T-helper 1 cell treated with Interleukin-12 subunit alpha and Interleukin-12 subunit beta and Interleukin-4 antibody, amounts not matched to agents 30 ng/mL and 1 ng/mL, for 36 hours (primary cell): ENCODE data around the gene GAB2. TPM values are rescaled to one million over a fixed set of nuclear protein-coding genes. Genes with fewer than 3 reads are reported as not detected.
"Not testable (repeated sequence)": the region's sequence is repeated elsewhere in the genome, so short reads cannot be mapped to it uniquely, and the experiment has no call there.

Experiments used
- intact Hi-C: fragments of 100-400 bp; cut with micrococcal nuclease; formaldehyde crosslinking; loops from one replicate; pipeline ENCODE4 v1.15.1; 2024
- total RNA-seq: library from RNA; stranded (reverse); gene quantifications from 2 replicates; pipeline ENCODE4 v1.2.3, GENCODE V29; 2022

Gene GAB2
- total RNA-seq, 1 donor from 2014 or later: 50.6 TPM

DNA sequence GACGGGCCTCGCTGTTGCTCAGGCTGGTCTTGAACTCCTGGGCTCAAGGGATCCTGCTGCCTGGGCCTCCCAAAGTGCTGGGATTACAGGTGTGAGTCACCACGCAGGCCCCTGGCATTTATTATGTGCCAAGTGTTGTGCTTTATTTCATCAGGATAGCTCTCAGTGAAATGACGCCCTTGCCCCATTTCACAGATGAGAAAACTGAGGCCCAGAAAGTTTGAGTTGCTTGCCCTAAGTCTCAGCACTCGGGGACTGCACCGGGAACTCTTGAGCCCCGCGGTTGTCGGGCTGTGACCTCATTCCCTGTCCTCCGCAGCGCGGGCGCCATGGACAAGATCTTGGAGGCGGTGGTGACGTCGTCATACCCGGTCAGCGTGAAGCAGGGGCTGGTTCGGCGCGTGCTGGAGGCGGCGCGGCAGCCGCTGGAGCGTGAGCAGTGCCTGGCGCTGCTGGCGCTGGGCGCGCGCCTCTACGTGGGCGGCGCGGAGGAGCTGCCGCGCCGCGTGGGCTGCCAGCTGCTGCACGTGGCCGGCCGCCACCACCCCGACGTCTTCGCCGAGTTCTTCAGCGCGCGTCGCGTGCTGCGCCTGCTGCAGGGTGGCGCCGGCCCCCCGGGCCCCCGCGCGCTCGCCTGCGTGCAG is 221.6 kb downstream of the GAB2 start:
- intact Hi-C loops: no loop called here

- intact Hi-C loops: no loop called here
These were observed 223.1 kb downstream of the GAB2 start for GRCh38 chr11:78194490-78194889.

GRCh38 chr11:78193806-78194205 is 223.8 kb downstream of the GAB2 start:
- intact Hi-C loops: loop anchor here (1.0 kb wide), 1 partner anchor 7 kb away; no protein-coding TSS in a partner anchor

- intact Hi-C loops: loop anchor here (1.0 kb wide), 1 partner anchor 8 kb away; no protein-coding TSS in a partner anchor
These were observed 224.7 kb downstream of the GAB2 start for GRCh38 chr11:78192911-78193351.

DNA sequence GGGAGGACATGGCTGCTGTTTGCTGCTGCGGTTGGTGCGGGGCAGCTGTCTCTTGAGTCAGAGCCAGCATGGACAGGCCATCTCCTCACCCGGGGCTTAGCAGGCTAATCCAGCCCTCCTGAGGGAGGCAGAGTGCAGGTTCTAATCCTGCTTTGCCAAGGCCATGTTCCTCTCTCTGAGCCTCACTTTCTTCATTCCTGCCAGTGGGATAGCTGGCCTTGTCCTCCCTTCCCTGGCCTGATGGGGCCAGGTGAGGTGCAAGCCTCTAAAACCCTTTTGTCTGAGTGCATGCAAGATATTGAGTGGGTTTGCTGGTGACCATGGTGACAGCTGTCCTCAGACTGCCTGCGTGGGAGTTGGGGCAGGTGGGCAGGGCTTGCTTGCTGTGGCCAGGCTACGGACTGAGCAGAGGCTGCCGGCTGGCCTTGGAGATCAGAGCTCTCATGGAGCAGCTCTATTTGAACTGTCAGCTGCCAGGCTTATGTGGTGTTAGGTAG is 225.3 kb downstream of the GAB2 start:
- intact Hi-C loops: no loop called here

DNA sequence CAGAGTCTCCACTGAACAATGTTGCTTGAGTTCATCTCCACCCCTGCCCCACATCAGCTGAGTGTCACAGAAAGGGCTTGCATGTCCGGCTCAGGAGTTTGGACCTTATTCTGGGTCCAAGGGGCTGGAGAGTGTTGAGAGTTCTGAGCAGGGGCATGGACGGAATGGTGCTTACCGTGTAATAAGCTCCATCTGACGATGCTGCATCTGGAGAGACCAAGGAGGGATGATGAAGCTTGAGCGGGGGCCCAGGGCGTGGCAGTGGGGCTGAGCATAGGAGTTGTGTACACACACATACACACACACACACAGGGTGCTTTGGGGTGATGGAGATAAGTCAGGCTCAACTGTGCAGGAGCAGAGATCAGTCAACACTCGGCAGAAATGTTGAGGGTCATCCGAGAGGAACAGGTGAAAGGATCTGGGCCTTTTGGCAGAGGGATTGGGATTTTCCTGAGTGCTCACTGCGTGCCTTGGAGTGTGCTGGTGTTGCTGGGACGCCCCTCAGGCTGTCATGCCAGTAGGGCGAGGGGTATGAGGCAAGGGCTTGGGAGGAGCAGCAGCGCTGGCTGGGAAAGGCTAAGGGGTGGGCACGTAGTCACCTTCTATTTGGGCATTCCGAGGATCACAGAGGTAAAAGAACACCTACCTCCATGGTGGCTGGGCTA is 226.6 kb downstream of the GAB2 start:
- intact Hi-C loops: no loop called here

- intact Hi-C loops: no loop called here
These were observed 227.2 kb downstream of the GAB2 start for GRCh38 chr11:78190374-78190773.

GRCh38 chr11:78189851-78190250 is 227.8 kb downstream of the GAB2 start:
- intact Hi-C loops: loop anchor here (2.0 to 5.0 kb wide), 3 partner anchors 98 to 601 kb away; partner anchors contain the start of genes AQP11 and CLNS1A

DNA sequence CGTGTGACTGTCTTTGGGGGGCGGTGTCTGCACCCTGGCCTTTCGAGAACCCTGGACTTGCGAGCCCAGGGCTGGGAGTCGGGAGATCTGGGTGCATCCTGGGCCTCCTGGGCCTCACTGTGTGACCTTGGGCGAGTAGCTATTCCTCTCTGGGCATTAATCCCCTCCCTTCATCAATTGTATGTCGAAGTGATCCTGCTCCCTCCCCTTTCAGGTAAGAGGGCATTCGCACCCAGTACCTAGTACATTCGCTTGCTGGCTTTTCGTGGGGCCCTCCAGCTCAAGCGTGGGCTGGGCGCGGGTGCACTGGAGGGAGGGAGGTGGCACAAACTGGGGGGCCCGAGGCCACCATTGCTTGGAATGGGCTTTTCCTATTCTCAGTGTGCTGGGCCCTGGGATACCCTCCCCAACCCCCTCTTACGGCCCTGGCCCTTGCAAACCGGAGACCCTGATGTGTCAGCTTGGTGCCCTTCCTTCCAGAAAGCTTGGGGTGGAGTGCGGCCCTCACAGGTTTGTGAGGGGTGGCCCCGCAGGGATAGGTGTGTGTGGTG is 228.4 kb downstream of the GAB2 start:
- intact Hi-C loops: loop anchor here (2.0 to 5.0 kb wide), 3 partner anchors 97 to 600 kb away; partner anchors contain the start of genes AQP11 and CLNS1A

DNA sequence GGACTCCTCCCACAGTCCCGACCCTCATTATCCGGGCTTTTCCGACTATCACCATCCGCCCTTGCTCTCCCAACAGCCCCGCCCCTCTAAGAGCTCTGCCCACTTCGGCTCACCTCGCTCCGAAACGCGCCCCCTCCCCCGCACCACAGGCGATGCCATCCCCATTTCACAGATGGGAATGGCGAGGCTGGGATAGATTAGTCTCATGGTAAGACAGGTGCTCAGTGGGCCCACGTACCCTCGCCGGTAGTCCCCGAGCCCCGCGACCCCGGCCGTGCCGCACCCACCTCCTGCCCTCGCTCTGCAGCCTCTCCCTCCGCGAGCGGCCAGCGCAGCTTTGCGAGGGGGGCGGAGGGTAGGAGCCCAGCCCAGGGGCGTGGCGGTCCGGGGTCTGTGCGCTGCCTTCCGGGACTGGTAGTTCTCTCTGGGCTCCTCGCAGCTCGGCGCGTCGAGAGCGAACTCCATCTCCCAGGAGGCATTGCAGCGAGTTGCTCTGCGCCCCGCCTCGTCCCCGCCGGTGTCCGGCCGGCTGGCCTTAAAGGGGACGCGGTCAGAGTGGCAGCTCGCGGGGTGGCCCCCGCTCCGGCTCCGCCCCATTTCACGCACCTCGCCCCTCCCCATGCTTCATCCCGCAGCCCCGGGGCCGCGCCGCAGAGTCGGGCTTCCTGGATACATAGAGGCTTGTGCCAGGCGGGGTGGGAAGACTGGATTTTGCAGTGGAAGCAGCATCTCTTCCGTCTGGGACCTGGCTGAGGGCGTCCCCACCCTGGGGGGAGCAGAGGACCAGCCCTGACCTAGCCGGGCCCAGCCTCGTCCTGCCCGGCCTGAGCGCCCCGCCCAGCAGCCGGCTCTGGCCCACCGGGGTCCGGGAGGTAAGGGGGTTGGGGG is 229.1 kb downstream of the GAB2 start, which contains the start of the genes KCTD21 and USP35:
KCTD21 (minus strand) TSS at position 341 of the 888 bp plus-strand sequence. CDS start 14,072 bp downstream, outside the sequence.
USP35 (plus strand) TSS at position 634 of the 888 bp plus-strand sequence. CDS start 7,327 bp downstream, outside the sequence.
- intact Hi-C loops: loop anchor here (1.0 to 5.0 kb wide), 14 partner anchors 14 to 600 kb away; partner anchors contain the start of genes ALG8, AQP11, CLNS1A and GAB2

- intact Hi-C loops: loop anchor here (1.0 to 5.0 kb wide), 14 partner anchors 15 to 599 kb away; partner anchors contain the start of genes ALG8, AQP11, CLNS1A and GAB2
These were observed 230.0 kb downstream of the GAB2 start for GRCh38 chr11:78187366-78188285.

GRCh38 chr11:78181185-78181584 is 236.4 kb downstream of the GAB2 start:
- intact Hi-C loops: no loop called here

GRCh38 chr11:78180751-78181150 is 236.9 kb downstream of the GAB2 start:
- intact Hi-C loops: no loop called here

GRCh38 chr11:78179459-78180071 is 238.1 kb downstream of the GAB2 start:
- intact Hi-C loops: no loop called here

DNA sequence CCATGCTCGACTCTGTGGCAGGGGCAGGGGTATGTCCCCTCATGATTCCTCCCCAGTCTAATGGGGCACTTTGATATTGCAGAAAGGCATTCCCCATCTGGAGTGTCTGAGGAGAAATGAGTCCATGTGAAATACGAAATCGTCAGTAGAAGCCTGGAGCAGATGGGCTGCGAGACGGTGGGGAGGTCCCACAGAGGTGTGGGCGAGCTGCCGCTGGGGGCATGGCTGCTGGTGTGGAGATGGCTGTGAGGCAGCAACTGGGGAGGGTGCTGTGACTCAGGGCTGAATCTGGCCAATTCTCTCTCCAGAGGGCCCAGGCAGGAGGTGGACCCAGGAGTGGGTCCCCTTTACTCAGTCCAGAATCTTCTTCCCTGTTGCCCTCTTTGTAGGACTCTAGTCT is 240.4 kb downstream of the GAB2 start:
- intact Hi-C loops: no loop called here

DNA sequence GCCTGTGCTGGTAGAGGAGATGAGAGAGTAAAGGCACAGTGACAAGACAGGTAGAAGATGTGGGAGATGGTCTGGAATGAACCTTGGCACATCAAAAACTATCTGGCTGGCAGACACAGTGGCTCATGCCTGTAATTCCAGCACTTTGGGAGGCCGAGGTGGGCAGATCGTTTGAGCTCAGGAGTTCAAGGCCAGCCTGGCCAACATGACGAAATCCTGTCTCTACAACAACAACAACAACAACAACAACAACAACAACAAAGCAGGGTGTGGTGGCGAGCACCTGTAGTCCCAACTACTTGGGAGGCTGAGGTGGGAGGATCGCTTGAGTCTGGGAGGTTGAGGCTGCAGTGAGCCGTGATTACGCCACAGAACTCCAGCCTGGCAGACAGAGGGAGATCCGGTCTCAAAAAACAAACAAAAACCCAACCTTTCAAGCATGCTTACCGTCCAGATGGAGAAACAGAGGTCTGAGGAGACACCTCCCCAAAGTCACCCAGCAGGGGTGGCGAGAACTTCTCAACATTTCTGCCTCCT is 240.9 kb downstream of the GAB2 start:
- intact Hi-C loops: no loop called here

GRCh38 chr11:78175862-78176261 is 241.8 kb downstream of the GAB2 start:
- intact Hi-C loops: not testable (repeated sequence)

GRCh38 chr11:78171951-78172350 is 245.7 kb downstream of the GAB2 start:
- intact Hi-C loops: no loop called here
